HG02938 (cell line): Measurements from ENCODE around the gene NPM3.

Experiments
- ATAC-seq: cut with Tn5 transposase; IDR thresholded peaks from one replicate; pipeline ENCODE4 v1.9.1; 2021; ENCODE audit warnings: mild to moderate bottlenecking, moderate library complexity; ENCODE audit not compliant: unreplicated experiment

Gene NPM3

GRCh38 chr10:101775273-101776160 is 7.7 kb downstream of the NPM3 start, which contains the start of gene FGF8:
Gene FGF8 (minus strand): TSS chr10:101776114. CDS start chr10:101775900, 214 bp downstream.
- ATAC-seq: no peak

GRCh38 chr10:101774589-101775272 is 8.5 kb downstream of the NPM3 start:
- ATAC-seq: no peak

- no peak for ATAC-seq
These were observed 9.2 kb downstream of the NPM3 start for GRCh38 chr10:101773923-101774588.

GRCh38 chr10:101772895-101773761 is 10.1 kb downstream of the NPM3 start:
- no peak for ATAC-seq

DNA sequence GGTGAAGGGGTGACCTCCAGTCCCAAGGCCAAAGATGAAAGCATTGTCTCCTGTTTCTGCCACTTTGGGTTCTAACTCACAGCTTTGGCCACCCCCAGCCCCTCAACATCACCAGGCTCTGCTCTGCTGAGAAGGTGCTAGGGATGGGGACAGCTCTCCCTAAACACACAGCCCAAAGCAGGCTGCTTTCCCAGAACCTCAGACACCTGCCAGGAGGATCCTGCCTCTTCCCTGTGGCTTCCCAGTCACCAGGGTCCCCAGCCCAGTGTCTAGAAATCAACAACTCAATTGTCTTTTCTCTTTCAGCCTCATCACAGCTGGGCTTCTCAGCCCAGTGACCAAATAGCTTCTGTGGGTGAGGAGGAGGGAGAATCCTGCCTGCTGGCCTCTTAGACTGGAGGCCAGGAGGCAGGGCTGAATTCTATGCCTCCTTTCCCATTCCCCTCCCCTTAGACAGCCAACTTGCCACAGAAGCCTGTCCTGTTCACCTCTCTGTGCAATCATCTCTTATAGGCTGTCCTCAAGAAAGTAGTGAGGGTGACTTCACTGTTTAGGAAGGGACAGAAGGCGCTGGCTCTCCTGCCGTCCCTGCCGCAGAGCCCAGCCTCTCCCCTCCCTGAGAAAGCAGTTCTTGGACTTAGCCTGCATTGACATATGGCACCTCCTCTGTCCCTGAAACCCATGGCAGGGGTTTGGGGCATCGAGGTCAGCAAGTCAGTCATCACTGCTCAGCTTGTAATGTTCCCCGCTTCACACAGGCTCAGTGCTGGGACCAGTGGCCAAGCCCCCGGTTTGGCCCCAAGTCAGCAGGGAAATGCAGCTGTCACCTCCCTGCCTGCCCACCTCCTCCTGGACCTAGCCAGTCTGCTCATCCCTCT is 11.0 kb downstream of the NPM3 start:
- no peak for ATAC-seq

GRCh38 chr10:101771380-101771779 is 11.9 kb downstream of the NPM3 start:
- ATAC-seq: no peak

DNA sequence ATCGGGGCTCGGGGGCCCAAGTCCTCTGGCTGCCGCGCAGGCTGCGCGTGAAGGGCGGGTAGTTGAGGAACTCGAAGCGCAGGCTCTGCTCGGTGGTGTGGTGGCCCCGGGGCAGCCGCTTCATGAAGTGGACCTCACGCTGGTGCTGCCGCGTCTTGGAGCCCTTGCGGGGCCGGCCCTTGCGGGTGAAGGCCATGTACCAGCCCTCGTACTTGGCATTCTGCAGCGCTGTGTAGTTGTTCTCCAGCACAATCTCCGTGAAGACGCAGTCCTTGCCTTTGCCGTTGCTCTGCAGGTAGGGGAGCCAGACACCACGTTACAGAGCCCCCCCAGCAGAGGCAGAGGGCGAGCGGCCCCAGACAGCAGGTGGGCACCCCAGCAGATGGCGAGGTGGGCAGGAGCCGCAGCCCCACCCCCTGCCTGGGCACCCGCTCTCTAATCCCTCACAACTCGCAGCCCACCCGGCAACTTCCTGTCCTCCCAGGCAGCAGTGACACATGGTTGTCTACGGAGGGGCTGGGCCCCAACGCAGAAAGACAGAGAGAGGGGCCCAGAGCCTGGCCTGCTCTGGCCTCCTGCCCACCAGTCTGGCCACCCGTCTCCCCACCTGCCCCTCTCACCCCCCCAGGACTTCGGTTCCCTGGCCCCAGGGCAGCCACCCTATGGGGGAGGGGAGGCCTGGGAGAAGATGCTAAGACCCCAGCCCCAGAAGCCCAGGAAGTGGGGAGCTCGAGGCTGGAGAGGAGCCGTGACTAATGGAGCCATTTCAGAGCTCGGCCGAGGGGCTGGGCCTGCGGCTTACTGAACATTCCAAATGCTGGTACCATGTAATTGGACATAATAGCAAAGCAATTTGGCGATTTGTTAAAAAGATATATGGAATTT is 12.7 kb downstream of the NPM3 start:
- ATAC-seq: no peak

- no peak for ATAC-seq
These were observed 13.6 kb downstream of the NPM3 start for GRCh38 chr10:101769541-101770180.

- ATAC-seq: no peak
These were observed 14.5 kb downstream of the NPM3 start for GRCh38 chr10:101768791-101769170.

DNA sequence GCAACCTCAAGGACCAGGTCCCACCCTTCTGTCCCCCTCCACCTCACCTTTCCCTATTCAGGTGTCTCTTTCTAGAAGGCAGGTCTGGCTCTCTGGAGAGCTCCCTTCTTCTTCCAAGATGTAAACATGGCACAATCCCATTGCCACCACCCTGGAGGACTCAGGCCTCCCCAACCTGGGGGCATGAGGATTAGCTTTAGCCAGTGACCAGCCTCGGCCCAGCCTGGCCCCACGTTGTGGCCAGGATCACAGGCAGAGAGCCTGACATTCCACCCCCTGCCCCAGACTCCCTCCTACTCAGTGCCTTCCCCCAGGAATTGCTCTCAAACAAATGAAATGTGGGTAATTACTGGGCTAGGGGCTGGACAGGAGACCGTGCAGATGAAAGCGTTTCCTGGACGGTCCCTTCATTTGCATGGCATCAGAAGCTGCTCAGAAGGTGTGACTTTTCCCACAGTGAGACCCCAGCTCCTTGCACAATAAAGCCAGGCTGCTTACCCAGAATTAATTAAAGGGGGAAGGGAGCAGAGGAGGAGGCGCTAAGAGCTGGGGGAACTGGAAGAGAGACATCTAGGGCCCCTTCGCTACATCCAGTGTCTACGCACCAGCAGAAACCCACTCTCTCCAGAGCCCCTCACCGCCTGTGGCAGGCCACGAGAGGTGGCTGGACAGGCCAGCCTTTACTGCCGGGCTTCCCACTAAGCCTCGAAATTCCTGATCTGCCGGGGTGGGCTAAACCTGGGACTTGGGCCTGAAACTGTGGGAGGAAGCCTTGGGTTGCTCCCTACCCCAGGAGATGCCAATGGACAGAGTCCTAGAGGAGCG is 15.1 kb downstream of the NPM3 start:
- ATAC-seq: no peak

- ATAC-seq: no peak
These were observed 15.7 kb downstream of the NPM3 start for GRCh38 chr10:101767600-101767945.

GRCh38 chr10:101766753-101767599 is 16.3 kb downstream of the NPM3 start:
- no peak for ATAC-seq

- ATAC-seq: no peak
These were observed 16.9 kb downstream of the NPM3 start for GRCh38 chr10:101766306-101766705.

DNA sequence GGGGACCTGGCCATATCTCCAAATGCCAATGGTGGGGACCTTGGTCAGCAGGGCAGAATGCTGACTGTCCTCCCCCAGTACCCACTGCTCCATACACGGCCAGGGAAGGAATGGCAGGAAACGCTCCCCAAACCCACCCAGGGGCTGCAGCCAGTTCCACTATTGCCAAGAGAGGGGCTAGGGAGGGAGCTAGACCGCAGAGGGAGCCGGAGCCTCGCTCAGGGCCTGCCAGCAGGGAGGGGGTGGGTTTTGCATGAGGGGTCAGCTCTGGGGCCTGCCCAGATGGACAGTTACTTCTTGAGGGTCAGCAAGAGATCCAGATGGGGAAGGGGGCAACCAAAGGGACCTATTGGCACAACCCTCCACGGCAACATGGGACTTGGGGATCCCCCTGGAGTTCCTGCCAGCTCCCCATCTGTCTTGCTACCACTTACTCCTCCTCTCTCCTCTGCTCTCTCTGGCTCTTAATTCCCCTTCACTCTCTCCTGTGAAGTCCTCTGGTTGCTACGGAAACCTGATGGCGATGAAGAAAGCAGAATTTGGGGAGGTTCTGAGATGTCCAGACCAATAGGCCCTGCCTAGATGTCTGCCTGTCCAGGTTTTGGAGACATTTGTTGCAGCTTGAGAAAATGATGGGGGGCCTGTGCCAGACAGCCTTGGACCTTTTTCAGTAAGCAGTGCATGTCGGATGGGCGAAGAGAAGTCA is 20.0 kb downstream of the NPM3 start:
- no peak for ATAC-seq

DNA sequence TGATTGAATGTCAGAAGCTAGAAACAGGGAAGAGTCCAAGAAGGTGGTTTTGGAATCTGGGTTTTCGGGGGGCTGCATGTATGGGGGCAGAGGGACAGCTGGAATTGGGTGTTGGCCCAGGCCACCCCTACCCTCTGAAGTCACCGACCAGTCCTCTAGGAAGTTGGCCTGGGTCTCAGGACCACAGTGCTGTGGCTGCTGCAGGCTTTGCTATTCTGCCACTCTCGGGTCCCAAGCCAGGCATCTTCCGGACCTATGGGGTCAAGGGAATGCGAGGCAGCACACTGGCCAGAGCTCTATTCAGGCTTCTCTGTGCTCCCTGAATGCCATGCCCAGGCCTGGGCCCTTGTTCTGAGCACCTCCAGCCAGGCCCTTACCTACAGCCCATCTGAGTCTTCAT is 20.5 kb downstream of the NPM3 start:
- no peak for ATAC-seq

- ATAC-seq: no peak
These were observed 22.0 kb downstream of the NPM3 start for GRCh38 chr10:101761226-101761625.
